ENCODE results near the gene TBC1D10A.

TBC1D10A gene

GRCh38 chr22:30247561-30247960, 79.2 kb downstream of the TBC1D10A start:
- no peak for DNase-seq (ENCODE audit: low read depth, low spot score)

- no peak for DNase-seq (ENCODE audit: low read depth, low spot score)
Observed at GRCh38 chr22:30246814-30247376, 79.8 kb downstream of the TBC1D10A start.

- DNase-seq (ENCODE audit: low read depth, low spot score), result no peak
Observed at GRCh38 chr22:30245985-30246813, 80.5 kb downstream of the TBC1D10A start, which contains the start of gene LIF. Gene LIF, minus strand, starts transcription at chr22:30246759. Its CDS starts 64 bp downstream, at chr22:30246695.

GRCh38 chr22:30245181-30245984, 81.4 kb downstream of the TBC1D10A start:
- DNase-seq (ENCODE audit: low read depth, low spot score), result no peak

- no peak for DNase-seq (ENCODE audit: low read depth, low spot score)
Observed at GRCh38 chr22:30244641-30245040, 82.1 kb downstream of the TBC1D10A start.

GRCh38 chr22:30244066-30244465, 82.7 kb downstream of the TBC1D10A start:
- DNase-seq (ENCODE audit: low read depth, low spot score), result no peak

- no peak for DNase-seq (ENCODE audit: low read depth, low spot score)
Observed at GRCh38 chr22:30243661-30244060, 83.1 kb downstream of the TBC1D10A start.
